ENCODE measurements around the gene WDR48. TPM values are rescaled to one million over a fixed set of nuclear protein-coding genes. Genes with fewer than 3 reads are reported as not detected.
A peak's percentile ranks its signal among the peaks of the same experiment; 100 is the strongest.

Gene WDR48
- total RNA-seq, 2 experiments from 2014 or later, result 25.7 to 34.5 TPM

GRCh38 chr3:39106851-39107387, 55.1 kb downstream of the WDR48 start:
- DNase-seq (no peak), ATAC-seq (peak; percentile 11)
- Mint-ChIP-seq H3K27me3 (peaks cover 10% of the 10 kb centered on the region), H3K36me3 (peaks cover 3% of the 10 kb centered on the region), H3K4me3 (peak overlapping the region; percentile 80), H3K4me1 (peaks cover 41% of the 10 kb centered on the region), H3K9me3 (ENCODE audit: low read depth) (no peaks in the 10 kb centered on the region), H3K27ac (peak overlapping the region; percentile 56)
- CTCF ChIA-PET, result interaction anchor here (1.0 to 5.7 kb wide), 8 partner anchors 12 to 185 kb away, joined by 3 to 37 read pairs (median 7); no protein-coding TSS in a partner anchor

- DNase-seq (peak; percentile 77), ATAC-seq (peak; percentile 69)
- CTCF ChIA-PET, result interaction anchor here (0.6 to 5.7 kb wide), 7 partner anchors 12 to 184 kb away, joined by 3 to 37 read pairs (median 3); no protein-coding TSS in a partner anchor
- Mint-ChIP-seq H3K27me3 (peaks cover 10% of the 10 kb centered on the region), H3K27ac (peak within 1 kb of the TSS; percentile 85), H3K36me3 (peaks cover 3% of the 10 kb centered on the region), H3K9me3 (ENCODE audit: low read depth) (no peaks in the 10 kb centered on the region), H3K4me1 (peaks cover 41% of the 10 kb centered on the region), H3K4me3 (peak within 1 kb of the TSS; percentile 92)
Measured at GRCh38 chr3:39107388-39108199, 55.8 kb downstream of the WDR48 start, which contains the start of the genes GORASP1 and TTC21A. Gene GORASP1 (minus strand): TSS chr3:39107627. CDS start chr3:39107541, 86 bp downstream. Gene TTC21A (plus strand): TSS chr3:39107680. CDS start chr3:39107838, 158 bp downstream.

GRCh38 chr3:39108200-39108710, 56.4 kb downstream of the WDR48 start:
- Mint-ChIP-seq H3K4me1 (peaks cover 41% of the 10 kb centered on the region), H3K27me3 (peaks cover 10% of the 10 kb centered on the region), H3K4me3 (peak overlapping the region; percentile 92), H3K27ac (peak overlapping the region; percentile 85), H3K36me3 (peaks cover 3% of the 10 kb centered on the region), H3K9me3 (ENCODE audit: low read depth) (no peaks in the 10 kb centered on the region)
- CTCF ChIA-PET, result interaction anchor here (0.6 to 5.7 kb wide), 11 partner anchors 10 to 184 kb away, joined by 3 to 37 read pairs (median 3); no protein-coding TSS in a partner anchor
- ATAC-seq, result peak; percentile 58
- peak; percentile 81 for DNase-seq

- DNase-seq (peak; percentile 37), ATAC-seq (no peak)
- Mint-ChIP-seq H3K4me1 (peaks cover 40% of the 10 kb centered on the region), H3K27ac (peak overlapping the region; percentile 85), H3K4me3 (no peak overlapping the region), H3K27me3 (peaks cover 10% of the 10 kb centered on the region), H3K36me3 (peaks cover 3% of the 10 kb centered on the region), H3K9me3 (ENCODE audit: low read depth) (no peaks in the 10 kb centered on the region)
- CTCF ChIA-PET, result interaction anchor here (0.8 to 5.7 kb wide), 11 partner anchors 9 to 183 kb away, joined by 3 to 37 read pairs (median 3); no protein-coding TSS in a partner anchor
Measured at GRCh38 chr3:39109086-39109485, 57.3 kb downstream of the WDR48 start.

GRCh38 chr3:39110041-39110639, 58.3 kb downstream of the WDR48 start:
- no peak overlapping the region for H3K4me3 Mint-ChIP-seq
- H3K36me3 Mint-ChIP-seq, result peaks cover 3% of the 10 kb centered on the region

GRCh38 chr3:39112113-39112512, 60.3 kb downstream of the WDR48 start:
- no peak overlapping the region for H3K27ac Mint-ChIP-seq
- CTCF ChIA-PET, result no interaction called here
- no peak for ATAC-seq
- H3K36me3 Mint-ChIP-seq, result peaks cover 3% of the 10 kb centered on the region
- peaks cover 7% of the 10 kb centered on the region for H3K27me3 Mint-ChIP-seq
- H3K9me3 Mint-ChIP-seq (ENCODE audit: low read depth), result no peaks in the 10 kb centered on the region
- DNase-seq, result no peak
- peaks cover 20% of the 10 kb centered on the region for H3K4me1 Mint-ChIP-seq
- no peak overlapping the region for H3K4me3 Mint-ChIP-seq

More at GRCh38 chr3:39110041-39110639, 58.3 kb downstream of the WDR48 start:
- peaks cover 10% of the 10 kb centered on the region for H3K27me3 Mint-ChIP-seq
- ATAC-seq (no peak), DNase-seq (peak; percentile 40)
- H3K4me1 Mint-ChIP-seq, result peaks cover 37% of the 10 kb centered on the region
- no peak overlapping the region for H3K27ac Mint-ChIP-seq
- CTCF ChIA-PET, result interaction anchor here (0.8 to 5.7 kb wide), 5 partner anchors 18 to 182 kb away, joined by 3 to 37 read pairs (median 4); no protein-coding TSS in a partner anchor
- H3K9me3 Mint-ChIP-seq (ENCODE audit: low read depth), result no peaks in the 10 kb centered on the region

- DNase-seq (no peak), ATAC-seq (no peak)
- H3K27me3 Mint-ChIP-seq, result peaks cover 7% of the 10 kb centered on the region
- H3K36me3 Mint-ChIP-seq, result peaks cover 3% of the 10 kb centered on the region
- H3K4me1 Mint-ChIP-seq, result peaks cover 20% of the 10 kb centered on the region
- no peak overlapping the region for H3K4me3 Mint-ChIP-seq
- CTCF ChIA-PET, result no interaction called here
- H3K27ac Mint-ChIP-seq, result no peak overlapping the region
- H3K9me3 Mint-ChIP-seq (ENCODE audit: low read depth), result no peaks in the 10 kb centered on the region
Measured at GRCh38 chr3:39112535-39112934, 60.7 kb downstream of the WDR48 start.

GRCh38 chr3:39113291-39113690, 61.5 kb downstream of the WDR48 start:
- Mint-ChIP-seq H3K36me3 (peaks cover 2% of the 10 kb centered on the region), H3K9me3 (ENCODE audit: low read depth) (no peaks in the 10 kb centered on the region), H3K27ac (no peak overlapping the region), H3K4me1 (peaks cover 13% of the 10 kb centered on the region), H3K27me3 (peaks cover 7% of the 10 kb centered on the region), H3K4me3 (no peak overlapping the region)
- DNase-seq (no peak), ATAC-seq (no peak)
- CTCF ChIA-PET, result no interaction called here

GRCh38 chr3:39114456-39114855, 62.6 kb downstream of the WDR48 start:
- no peaks in the 10 kb centered on the region for H3K36me3 Mint-ChIP-seq
- H3K4me1 Mint-ChIP-seq, result peaks cover 4% of the 10 kb centered on the region
- ATAC-seq (no peak), DNase-seq (no peak)
- H3K4me3 Mint-ChIP-seq, result no peak overlapping the region
- H3K9me3 Mint-ChIP-seq (ENCODE audit: low read depth), result no peaks in the 10 kb centered on the region
- CTCF ChIA-PET, result interaction anchor here (1.6 kb wide), 1 partner anchor 12 kb away, joined by 3 read pairs; no protein-coding TSS in a partner anchor
- peaks cover 2% of the 10 kb centered on the region for H3K27me3 Mint-ChIP-seq
- no peak overlapping the region for H3K27ac Mint-ChIP-seq

- no peak overlapping the region for H3K4me3 Mint-ChIP-seq
- DNase-seq (no peak), ATAC-seq (no peak)
- no peaks in the 10 kb centered on the region for H3K27me3 Mint-ChIP-seq
- H3K36me3 Mint-ChIP-seq, result no peaks in the 10 kb centered on the region
- CTCF ChIA-PET, result interaction anchor here (0.7 to 1.6 kb wide), 4 partner anchors 10 to 176 kb away, joined by 3 to 7 read pairs (median 4); no protein-coding TSS in a partner anchor
- no peak overlapping the region for H3K27ac Mint-ChIP-seq
- H3K9me3 Mint-ChIP-seq (ENCODE audit: low read depth), result no peaks in the 10 kb centered on the region
- H3K4me1 Mint-ChIP-seq, result peaks cover 3% of the 10 kb centered on the region
Measured at GRCh38 chr3:39115870-39116269, 64.1 kb downstream of the WDR48 start.

- no peaks in the 10 kb centered on the region for H3K36me3 Mint-ChIP-seq
- H3K9me3 Mint-ChIP-seq (ENCODE audit: low read depth), result no peaks in the 10 kb centered on the region
- no peak overlapping the region for H3K27ac Mint-ChIP-seq
- peaks cover 6% of the 10 kb centered on the region for H3K27me3 Mint-ChIP-seq
- CTCF ChIA-PET, result interaction anchor here (1.1 to 3.0 kb wide), 3 partner anchors 9 to 170 kb away, joined by 3 to 12 read pairs (median 4); no protein-coding TSS in a partner anchor
- DNase-seq (no peak), ATAC-seq (no peak)
- H3K4me1 Mint-ChIP-seq, result peaks cover 3% of the 10 kb centered on the region
- H3K4me3 Mint-ChIP-seq, result no peak overlapping the region
Measured at GRCh38 chr3:39118079-39118478, 66.3 kb downstream of the WDR48 start.

- H3K9me3 Mint-ChIP-seq (ENCODE audit: low read depth), result no peaks in the 10 kb centered on the region
- peaks cover 8% of the 10 kb centered on the region for H3K27me3 Mint-ChIP-seq
- DNase-seq, result no peak
- no peak for ATAC-seq
- no peak overlapping the region for H3K27ac Mint-ChIP-seq
- no peaks in the 10 kb centered on the region for H3K36me3 Mint-ChIP-seq
- CTCF ChIA-PET, result interaction anchor here (0.8 to 3.0 kb wide), 5 partner anchors 10 to 169 kb away, joined by 3 to 12 read pairs (median 3); partner anchors contain the start of genes GORASP1 and TTC21A
- no peak overlapping the region for H3K4me3 Mint-ChIP-seq
- peaks cover 3% of the 10 kb centered on the region for H3K4me1 Mint-ChIP-seq
Measured at GRCh38 chr3:39118931-39119660, 67.3 kb downstream of the WDR48 start.
